Endodermal cell (in vitro differentiated cells): Measurements from ENCODE around the gene PTPRK. TPM values are rescaled to one million over a fixed set of nuclear protein-coding genes. Genes with fewer than 3 reads are reported as not detected.

Source experiments
- DNase-seq: peaks from one replicate; pipeline ENCODE4 v3.0.0-alpha.2; 2017
- H3K27ac ChIP-seq: 2 replicates; pipeline ENCODE4 v1.5.1; 2013; ENCODE audit warnings: mild to moderate bottlenecking, low read depth, low read length, moderate library complexity
- H3K27me3 ChIP-seq: 2 replicates; pipeline ENCODE4 v1.6.1; 2013; ENCODE audit warnings: mild to moderate bottlenecking, low read length, moderate library complexity; ENCODE audit not compliant: insufficient read depth, control insufficient read depth, poor library complexity, severe bottlenecking
- H3K36me3 ChIP-seq: 2 replicates; pipeline ENCODE4 v1.7.0; 2013; ENCODE audit warnings: mild to moderate bottlenecking, low read length, moderate library complexity; ENCODE audit not compliant: control insufficient read depth, insufficient read depth
- H3K4me1 ChIP-seq: one replicate; pipeline ENCODE4 v1.7.0; 2013; ENCODE audit warnings: low read length; ENCODE audit not compliant: control insufficient read depth, insufficient read depth
- H3K4me3 ChIP-seq: 2 replicates; pipeline ENCODE4 v1.5.1; 2013; ENCODE audit warnings: mild to moderate bottlenecking, low read length, moderate library complexity
- H3K9ac ChIP-seq: 2 replicates; pipeline ENCODE4 v1.6.1; 2013; ENCODE audit warnings: mild to moderate bottlenecking, low read length, moderate library complexity; ENCODE audit not compliant: poor library complexity, severe bottlenecking; ENCODE audit errors: extremely low read depth
- H3K9me3 ChIP-seq: 2 replicates; pipeline ENCODE4 v1.6.1; 2013; ENCODE audit warnings: mild to moderate bottlenecking, low read length, moderate library complexity; ENCODE audit not compliant: control insufficient read depth
- H3K27ac Mint-ChIP-seq: 2 replicates; pipeline ENCODE4 v1.8.0; 2020; ENCODE audit warnings: mixed read lengths
- H3K27me3 Mint-ChIP-seq: 2 replicates; pipeline ENCODE4 v1.8.0; 2021; ENCODE audit warnings: mild to moderate bottlenecking, mixed read lengths; ENCODE audit not compliant: insufficient read depth
- H3K36me3 Mint-ChIP-seq: 2 replicates; pipeline ENCODE4 v1.8.0; 2020; ENCODE audit warnings: low read depth, mixed read lengths
- H3K4me1 Mint-ChIP-seq: 2 replicates; pipeline ENCODE4 v1.8.0; 2020; ENCODE audit warnings: mixed read lengths
- H3K4me3 Mint-ChIP-seq: 2 replicates; pipeline ENCODE4 v1.8.0; 2020; ENCODE audit warnings: mild to moderate bottlenecking, moderate library complexity, mixed read lengths
- H3K9me3 Mint-ChIP-seq: 2 replicates; pipeline ENCODE4 v1.8.0; 2020; ENCODE audit warnings: mild to moderate bottlenecking, mixed read lengths
- WGBS, 2 experiments: methylation state at CpG; one replicate each; pipeline versions ENCODE4 v1.1.5 to v1.1.7; 2013; ENCODE audit warnings: missing lambda C conversion rate in 2 of 2, mixed read lengths in 1 of 2; ENCODE audit not compliant: insufficient coverage in 1 of 2, insufficient read length in 1 of 2; 5-methylcytosine and 5-hydroxymethylcytosine counted together
- total RNA-seq, 2 donors: library from RNA; stranded (reverse); fragmentation: NEBNext Ultra II Directional in 1 of 2; extraction: Animal tissue kit (Norgen Biotek cat#: 25700) in 1 of 2; gene quantifications; 2 replicates in 1 of 2; 3 replicates in 1 of 2; pipeline ENCODE4 v1.2.1, GENCODE V29; 2021
- TF ChIP-seq, protein P1 (sequence below): fragments of 200-600 bp; sonication (generic); conservative IDR thresholded peaks from 2 replicates; pipeline ENCODE4 v1.5.0; 2021; ENCODE audit warnings: antibody characterized with exemption, mild to moderate bottlenecking

The PTPRK gene
- total RNA-seq, 2 donors from 2014 or later, result 46.4 to 57.6 TPM

DNA sequence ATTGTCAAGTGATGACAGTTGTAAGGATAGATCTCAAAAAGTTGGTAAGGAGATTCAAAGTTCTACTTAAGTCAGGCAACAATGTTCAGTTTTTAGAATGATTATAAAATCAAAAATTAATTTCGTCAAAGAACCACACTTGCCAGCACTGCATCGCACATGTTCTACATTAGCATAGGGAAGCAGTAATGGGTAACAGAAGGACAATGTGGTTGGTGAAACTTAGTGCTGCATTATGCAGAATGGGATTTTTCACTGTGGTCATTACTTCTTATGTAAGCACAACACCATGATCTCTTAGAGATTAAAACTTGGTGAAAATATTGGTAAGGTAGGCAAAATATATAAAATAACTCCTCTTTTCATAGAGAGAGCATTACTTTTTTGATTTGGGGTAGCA is 445.8 kb downstream of the PTPRK start:
- Histone ChIP-seq H3K27me3 (no peaks in the 10 kb centered on the region), H3K9me3 (no peaks in the 10 kb centered on the region), H3K36me3 (peaks cover 7% of the 10 kb centered on the region), H3K9ac (no peak overlapping the region), H3K4me1 (no peaks in the 10 kb centered on the region), H3K4me3 (no peak overlapping the region), H3K27ac (no peak overlapping the region)
- Mint-ChIP-seq H3K27ac (no peak overlapping the region), H3K36me3 (no peaks in the 10 kb centered on the region), H3K4me1 (no peaks in the 10 kb centered on the region), H3K9me3 (no peaks in the 10 kb centered on the region), H3K4me3 (no peak overlapping the region), H3K27me3 (no peaks in the 10 kb centered on the region)
- no peak for DNase-seq
- WGBS, 2 experiments, result 98 to 100% methylated on average over 1 to 2 of the region's 2 CpGs
- TF ChIP-seq, protein P1, sequence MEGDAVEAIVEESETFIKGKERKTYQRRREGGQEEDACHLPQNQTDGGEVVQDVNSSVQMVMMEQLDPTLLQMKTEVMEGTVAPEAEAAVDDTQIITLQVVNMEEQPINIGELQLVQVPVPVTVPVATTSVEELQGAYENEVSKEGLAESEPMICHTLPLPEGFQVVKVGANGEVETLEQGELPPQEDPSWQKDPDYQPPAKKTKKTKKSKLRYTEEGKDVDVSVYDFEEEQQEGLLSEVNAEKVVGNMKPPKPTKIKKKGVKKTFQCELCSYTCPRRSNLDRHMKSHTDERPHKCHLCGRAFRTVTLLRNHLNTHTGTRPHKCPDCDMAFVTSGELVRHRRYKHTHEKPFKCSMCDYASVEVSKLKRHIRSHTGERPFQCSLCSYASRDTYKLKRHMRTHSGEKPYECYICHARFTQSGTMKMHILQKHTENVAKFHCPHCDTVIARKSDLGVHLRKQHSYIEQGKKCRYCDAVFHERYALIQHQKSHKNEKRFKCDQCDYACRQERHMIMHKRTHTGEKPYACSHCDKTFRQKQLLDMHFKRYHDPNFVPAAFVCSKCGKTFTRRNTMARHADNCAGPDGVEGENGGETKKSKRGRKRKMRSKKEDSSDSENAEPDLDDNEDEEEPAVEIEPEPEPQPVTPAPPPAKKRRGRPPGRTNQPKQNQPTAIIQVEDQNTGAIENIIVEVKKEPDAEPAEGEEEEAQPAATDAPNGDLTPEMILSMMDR, result no peak

DNA sequence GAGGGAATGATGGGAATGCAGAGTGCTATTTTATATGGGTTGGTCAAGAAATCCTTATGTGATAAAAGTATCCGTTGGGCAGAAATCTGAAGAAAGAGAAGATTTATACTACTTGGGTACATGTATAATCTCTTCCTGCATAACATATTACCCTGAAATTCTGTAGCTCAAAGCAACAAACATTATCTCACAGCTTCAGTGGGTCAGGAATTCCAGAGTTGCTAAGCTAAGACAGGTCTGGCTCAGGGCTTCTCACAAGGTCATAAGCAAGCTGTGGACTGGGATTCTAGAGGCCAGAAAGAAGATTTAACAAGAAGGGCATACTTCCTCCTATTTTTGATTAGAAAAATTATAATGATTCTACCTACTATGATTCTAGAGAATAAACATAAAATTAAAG is 447.0 kb downstream of the PTPRK start:
- Mint-ChIP-seq H3K4me3 (no peak overlapping the region), H3K9me3 (no peaks in the 10 kb centered on the region), H3K4me1 (no peaks in the 10 kb centered on the region), H3K27ac (no peak overlapping the region), H3K27me3 (no peaks in the 10 kb centered on the region), H3K36me3 (no peaks in the 10 kb centered on the region)
- H3K36me3 ChIP-seq, result peaks cover 7% of the 10 kb centered on the region
- no peaks in the 10 kb centered on the region for H3K4me1 ChIP-seq
- no peak for DNase-seq
- TF ChIP-seq, protein P1, result no peak
- H3K27ac ChIP-seq, result no peak overlapping the region
- H3K9me3 ChIP-seq, result no peaks in the 10 kb centered on the region
- H3K9ac ChIP-seq, result no peak overlapping the region
- H3K27me3 ChIP-seq, result no peaks in the 10 kb centered on the region
- no peak overlapping the region for H3K4me3 ChIP-seq
- no CpG with 5 or more reads among the region's 1 CpG for WGBS, 2 experiments

DNA sequence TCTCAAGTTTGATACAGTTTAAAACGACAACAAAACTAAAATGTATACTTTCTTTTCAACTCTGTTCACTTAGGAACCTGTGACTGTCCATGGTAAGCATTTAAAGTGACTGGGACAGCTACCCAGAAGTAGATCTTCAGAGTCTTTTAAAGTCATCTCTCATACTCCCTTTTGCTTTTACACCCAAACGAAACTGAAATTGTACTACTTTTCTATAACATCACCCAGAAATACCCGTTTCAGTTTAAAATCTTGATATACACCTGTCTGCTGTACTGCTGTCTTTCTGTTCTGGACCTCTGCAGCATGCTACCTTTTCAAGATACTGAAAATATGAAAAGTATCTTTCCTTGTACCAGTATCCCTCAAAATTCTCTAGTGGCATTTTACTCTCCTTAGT is 449.2 kb downstream of the PTPRK start:
- TF ChIP-seq, protein P1, result no peak
- Histone ChIP-seq H3K4me3 (no peak overlapping the region), H3K9ac (no peak overlapping the region), H3K4me1 (peaks cover 2% of the 10 kb centered on the region), H3K27ac (no peak overlapping the region), H3K9me3 (no peaks in the 10 kb centered on the region), H3K27me3 (no peaks in the 10 kb centered on the region), H3K36me3 (peaks cover 6% of the 10 kb centered on the region)
- Mint-ChIP-seq H3K4me1 (peaks cover 10% of the 10 kb centered on the region), H3K27me3 (no peaks in the 10 kb centered on the region), H3K27ac (no peak overlapping the region), H3K9me3 (no peaks in the 10 kb centered on the region), H3K4me3 (no peak overlapping the region), H3K36me3 (no peaks in the 10 kb centered on the region)
- WGBS, 2 experiments, result 90 to 94% methylated on average over 3 of the region's 3 CpGs
- DNase-seq, result no peak
